KMS-11 (cell line): ENCODE data around the gene SYT1.

Experiments
- H2AFZ ChIP-seq: fragments of 200-600 bp; sonication (generic); 2 replicates; pipeline ENCODE4 v1.6.1; 2016; ENCODE audit warnings: antibody characterized with exemption, mixed run types, low read depth
- H3K27ac ChIP-seq: fragments of 200-600 bp; sonication (generic); 2 replicates; pipeline ENCODE4 v1.6.1; 2016; ENCODE audit warnings: mild to moderate bottlenecking, mixed run types
- H3K27me3 ChIP-seq: fragments of 200-600 bp; sonication (generic); 2 replicates; pipeline ENCODE4 v1.6.1; 2017; ENCODE audit warnings: mild to moderate bottlenecking, low read depth, mixed run types, moderate library complexity; ENCODE audit not compliant: insufficient read depth
- H3K36me3 ChIP-seq: fragments of 200-600 bp; sonication (generic); 2 replicates; pipeline ENCODE4 v1.6.1; 2017; ENCODE audit warnings: mild to moderate bottlenecking, mixed run types; ENCODE audit not compliant: insufficient read depth
- H3K4me1 ChIP-seq: fragments of 200-600 bp; sonication (generic); 2 replicates; pipeline ENCODE4 v1.6.1; 2016; ENCODE audit warnings: mild to moderate bottlenecking, low read depth, mixed run types; ENCODE audit not compliant: poor library complexity, severe bottlenecking
- H3K4me2 ChIP-seq: fragments of 200-600 bp; sonication (generic); 2 replicates; pipeline ENCODE4 v1.7.0; 2016; ENCODE audit warnings: mild to moderate bottlenecking, mixed run types
- H3K4me3 ChIP-seq: fragments of 200-600 bp; sonication (generic); IDR thresholded peaks from 2 replicates; pipeline ENCODE4 v1.6.1; 2017; ENCODE audit warnings: low read depth, low read length, mixed read lengths; ENCODE audit not compliant: insufficient read depth
- H3K79me2 ChIP-seq: fragments of 200-600 bp; sonication (generic); 2 replicates; pipeline ENCODE4 v1.6.1; 2016; ENCODE audit warnings: low read depth, mixed run types; ENCODE audit not compliant: insufficient read depth
- H3K9ac ChIP-seq: fragments of 200-600 bp; sonication (generic); 2 replicates; pipeline ENCODE4 v1.6.1; 2016; ENCODE audit warnings: mild to moderate bottlenecking, mixed run types
- H4K20me1 ChIP-seq: fragments of 200-600 bp; sonication (generic); 2 replicates; pipeline ENCODE4 v1.6.1; 2016; ENCODE audit warnings: mild to moderate bottlenecking, mixed run types; ENCODE audit not compliant: insufficient read depth
- CTCF ChIP-seq: fragments of 200-600 bp; sonication (generic); conservative IDR thresholded peaks from 2 replicates; pipeline ENCODE4 v1.6.1; 2017; ENCODE audit warnings: low read depth, mild to moderate bottlenecking, antibody characterized with exemption, low read length, moderate library complexity, mixed read lengths

SYT1 gene

GRCh38 chr12:79168687-79169086, 304.1 kb downstream of the SYT1 start:
- Histone ChIP-seq H3K27ac (no peak overlapping the region), H4K20me1 (no peaks in the 10 kb centered on the region), H3K4me2 (no peak overlapping the region), H3K79me2 (no peaks in the 10 kb centered on the region), H3K27me3 (no peaks in the 10 kb centered on the region), H3K36me3 (no peaks in the 10 kb centered on the region), H3K4me3 (no peak overlapping the region), H2AFZ (no peak overlapping the region), H3K4me1 (no peaks in the 10 kb centered on the region), H3K9ac (no peak overlapping the region)
- no peak for TF ChIP-seq CTCF

- no peaks in the 10 kb centered on the region for H3K36me3 ChIP-seq
- H3K79me2 ChIP-seq, result no peaks in the 10 kb centered on the region
- peak; percentile 63 for TF ChIP-seq CTCF
- H3K27ac ChIP-seq, result no peak overlapping the region
- H3K27me3 ChIP-seq, result no peaks in the 10 kb centered on the region
- H3K4me2 ChIP-seq, result no peak overlapping the region
- H3K4me1 ChIP-seq, result peaks cover 6% of the 10 kb centered on the region
- H3K4me3 ChIP-seq, result no peak overlapping the region
- no peak overlapping the region for H3K9ac ChIP-seq
- no peaks in the 10 kb centered on the region for H4K20me1 ChIP-seq
- H2AFZ ChIP-seq, result no peak overlapping the region
These were observed 310.1 kb downstream of the SYT1 start for GRCh38 chr12:79174626-79175025.

- H3K27ac ChIP-seq, result no peak overlapping the region
- no peak overlapping the region for H2AFZ ChIP-seq
- TF ChIP-seq CTCF, result no peak
- H3K27me3 ChIP-seq, result no peaks in the 10 kb centered on the region
- no peak overlapping the region for H3K9ac ChIP-seq
- H3K79me2 ChIP-seq, result no peaks in the 10 kb centered on the region
- H3K4me1 ChIP-seq, result no peaks in the 10 kb centered on the region
- no peak overlapping the region for H3K4me2 ChIP-seq
- H3K4me3 ChIP-seq, result no peak overlapping the region
- H4K20me1 ChIP-seq, result no peaks in the 10 kb centered on the region
- no peaks in the 10 kb centered on the region for H3K36me3 ChIP-seq
These were observed 318.4 kb downstream of the SYT1 start for GRCh38 chr12:79183003-79183402.

- Histone ChIP-seq H3K79me2 (no peaks in the 10 kb centered on the region), H3K27me3 (no peaks in the 10 kb centered on the region), H3K4me3 (no peak overlapping the region), H3K4me2 (no peak overlapping the region), H4K20me1 (no peaks in the 10 kb centered on the region), H3K4me1 (no peaks in the 10 kb centered on the region), H3K9ac (no peak overlapping the region), H3K36me3 (no peaks in the 10 kb centered on the region), H2AFZ (no peak overlapping the region), H3K27ac (no peak overlapping the region)
- no peak for TF ChIP-seq CTCF
These were observed 319.4 kb downstream of the SYT1 start for GRCh38 chr12:79183926-79184325.
